ENCODE measurements around the gene CSNK1G2. TPM values are rescaled to one million over a fixed set of nuclear protein-coding genes. Genes with fewer than 3 reads are reported as not detected.

Gene CSNK1G2
- polyA plus RNA-seq, 2 of the 4 experiments (the other 2 are of a cell fraction) = 15.5 to 42.0 TPM

- Histone ChIP-seq H3K4me1 (peaks cover 5% of the 10 kb centered on the region; the same call in 1 of the 3 replicates), H3K9me3 (peaks cover 5% of the 10 kb centered on the region; the same call in 1 of the 3 replicates), H3K4me3 (no peak overlapping the region), H3K27ac (no peak overlapping the region), H3K4me2 (no peak overlapping the region)
- no peak for ATAC-seq
- no peak for FAIRE-seq
- ChIA-PET CTCF (interaction anchor here (0.9 to 1.4 kb wide), 2 partner anchors 13 to 36 kb away, joined by 3 to 4 read pairs; no protein-coding TSS in a partner anchor), POLR2A (no interaction called here)
- no peak for DNase-seq (ENCODE audit: low read depth in 1 of 2, low spot score in 1 of 2)
- 79% methylated on average over 4 of the region's 7 CpGs for WGBS (ENCODE audit: missing lambda C conversion rate)
- no peak for TF ChIP-seq CTCF (IDR thresholded peaks at IDR 0.05)
- TF ChIP-seq NPAS2 (CRISPR knock-in tag; IDR thresholded peaks at IDR 0.05; ENCODE audit: borderline replicate concordance) = no peak
- TF ChIP-seq EP300 (IDR thresholded peaks at IDR 0.05) = no peak
- no peak for TF ChIP-seq HES2 (IDR thresholded peaks at IDR 0.05)
- no peak for TF ChIP-seq RNF2 (IDR thresholded peaks at IDR 0.05; ENCODE audit: borderline replicate concordance, low read depth)
- no peak for TF ChIP-seq REST (IDR thresholded peaks at IDR 0.05)
- no peak for TF ChIP-seq HDAC2 (IDR thresholded peaks at IDR 0.05)
- no peak for TF ChIP-seq HMGXB4 (CRISPR knock-in tag; IDR thresholded peaks at IDR 0.05; ENCODE audit: borderline replicate concordance)
- no peak for TF ChIP-seq KDM5A (IDR thresholded peaks at IDR 0.05)
- no peak for TF ChIP-seq ATOH8 (CRISPR knock-in tag; IDR thresholded peaks at IDR 0.05; ENCODE audit: low read depth)
- no peak for TF ChIP-seq BCL3 (IDR thresholded peaks at IDR 0.05)
These were observed 7.7 kb upstream of the CSNK1G2 start for GRCh38 chr19:1933244-1933643.

GRCh38 chr19:1933942-1934341 lies 7.0 kb upstream of the CSNK1G2 start:
- Histone ChIP-seq H3K4me2 (no peak overlapping the region), H3K9me3 (peaks cover 5% of the 10 kb centered on the region; the same call in 1 of the 3 replicates), H3K27ac (no peak overlapping the region), H3K4me1 (peaks cover 5% of the 10 kb centered on the region; the same call in 1 of the 3 replicates), H3K4me3 (no peak overlapping the region)
- FAIRE-seq (no peak), ATAC-seq (no peak), DNase-seq (ENCODE audit: low read depth in 1 of 2, low spot score in 1 of 2) (no peak)
- 84% methylated on average over 8 of the region's 8 CpGs for WGBS (ENCODE audit: missing lambda C conversion rate)
- POLR2A ChIA-PET = no interaction called here
- CTCF ChIA-PET = interaction anchor here (0.6 kb wide), 1 partner anchor 19 kb away, joined by 3 read pairs; no protein-coding TSS in a partner anchor
- no peak for TF ChIP-seq TP53 (CRISPR knock-in tag; IDR thresholded peaks at IDR 0.05)
- TF ChIP-seq KDM5A (IDR thresholded peaks at IDR 0.05) = no peak
- TF ChIP-seq HOXB5 (CRISPR knock-in tag; IDR thresholded peaks at IDR 0.05) = no peak
- no peak for TF ChIP-seq E2F6 (IDR thresholded peaks at IDR 0.05; ENCODE audit: borderline replicate concordance, low read depth)
- no peak for TF ChIP-seq MYC (IDR thresholded peaks at IDR 0.05; ENCODE audit: borderline replicate concordance, low read length)
- TF ChIP-seq CHD2 (IDR thresholded peaks at IDR 0.05; ENCODE audit: low read length, partially characterized antibody) = no peak

All from A549 (cell line).